LNCAP (cell line): ENCODE results near the gene MOV10.

Experiments
- TF ChIP-seq, protein P1 (sequence below): fragments of 450-650 bp; IDR thresholded peaks from 2 replicates; pipeline ENCODE4 v1.5.1; 2017; ENCODE audit warnings: mild to moderate bottlenecking

MOV10 gene

DNA sequence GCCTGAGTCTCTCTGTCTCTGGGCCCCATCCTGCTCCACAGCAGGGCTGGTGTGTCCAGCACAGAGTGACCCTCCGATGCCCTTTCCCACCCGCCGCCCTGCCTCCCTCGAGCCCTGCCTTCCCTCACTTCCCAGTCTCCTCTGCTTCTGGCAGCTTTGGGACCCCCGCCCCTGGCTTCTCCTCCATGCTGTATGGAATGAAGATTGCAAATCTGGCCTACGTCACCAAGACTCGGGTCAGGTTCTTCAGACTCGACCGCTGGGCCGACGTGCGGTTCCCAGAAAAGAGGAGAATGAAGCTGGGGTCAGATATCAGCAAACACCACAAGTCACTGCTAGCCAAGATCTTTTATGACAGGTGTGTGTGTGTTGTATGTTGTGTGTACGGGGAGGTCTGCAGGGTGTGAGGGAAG is 14.3 kb downstream of the MOV10 start:
- TF ChIP-seq, protein P1, sequence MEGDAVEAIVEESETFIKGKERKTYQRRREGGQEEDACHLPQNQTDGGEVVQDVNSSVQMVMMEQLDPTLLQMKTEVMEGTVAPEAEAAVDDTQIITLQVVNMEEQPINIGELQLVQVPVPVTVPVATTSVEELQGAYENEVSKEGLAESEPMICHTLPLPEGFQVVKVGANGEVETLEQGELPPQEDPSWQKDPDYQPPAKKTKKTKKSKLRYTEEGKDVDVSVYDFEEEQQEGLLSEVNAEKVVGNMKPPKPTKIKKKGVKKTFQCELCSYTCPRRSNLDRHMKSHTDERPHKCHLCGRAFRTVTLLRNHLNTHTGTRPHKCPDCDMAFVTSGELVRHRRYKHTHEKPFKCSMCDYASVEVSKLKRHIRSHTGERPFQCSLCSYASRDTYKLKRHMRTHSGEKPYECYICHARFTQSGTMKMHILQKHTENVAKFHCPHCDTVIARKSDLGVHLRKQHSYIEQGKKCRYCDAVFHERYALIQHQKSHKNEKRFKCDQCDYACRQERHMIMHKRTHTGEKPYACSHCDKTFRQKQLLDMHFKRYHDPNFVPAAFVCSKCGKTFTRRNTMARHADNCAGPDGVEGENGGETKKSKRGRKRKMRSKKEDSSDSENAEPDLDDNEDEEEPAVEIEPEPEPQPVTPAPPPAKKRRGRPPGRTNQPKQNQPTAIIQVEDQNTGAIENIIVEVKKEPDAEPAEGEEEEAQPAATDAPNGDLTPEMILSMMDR: no peak

DNA sequence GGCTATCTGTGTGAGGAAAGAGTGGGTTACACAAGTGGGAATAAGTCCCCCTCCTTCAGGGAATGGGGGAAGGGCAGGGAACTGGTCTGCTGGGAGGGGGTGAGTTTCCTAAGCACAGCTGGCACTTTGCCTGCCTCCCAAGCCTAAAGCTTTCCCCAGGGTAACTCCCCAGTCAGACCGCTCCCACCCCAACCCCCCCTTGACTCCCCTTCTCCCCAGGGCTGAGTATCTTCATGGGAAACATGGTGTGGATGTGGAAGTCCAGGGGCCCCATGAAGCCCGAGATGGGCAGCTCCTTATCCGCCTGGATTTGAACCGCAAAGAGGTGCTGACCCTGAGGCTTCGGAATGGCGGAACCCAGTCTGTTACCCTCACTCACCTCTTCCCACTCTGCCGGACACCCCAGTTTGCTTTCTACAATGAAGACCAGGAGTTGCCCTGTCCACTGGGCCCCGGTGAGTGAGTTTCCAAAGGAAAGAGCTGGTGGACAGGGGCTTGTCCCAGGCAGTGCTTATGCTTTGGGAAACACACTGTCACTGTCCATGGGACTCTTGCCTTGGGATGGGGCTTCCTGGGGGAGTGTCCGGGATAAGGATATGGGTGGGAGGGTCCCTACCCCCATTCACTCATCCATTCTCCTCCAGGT is 14.9 kb downstream of the MOV10 start:
- TF ChIP-seq, protein P1: no peak

DNA sequence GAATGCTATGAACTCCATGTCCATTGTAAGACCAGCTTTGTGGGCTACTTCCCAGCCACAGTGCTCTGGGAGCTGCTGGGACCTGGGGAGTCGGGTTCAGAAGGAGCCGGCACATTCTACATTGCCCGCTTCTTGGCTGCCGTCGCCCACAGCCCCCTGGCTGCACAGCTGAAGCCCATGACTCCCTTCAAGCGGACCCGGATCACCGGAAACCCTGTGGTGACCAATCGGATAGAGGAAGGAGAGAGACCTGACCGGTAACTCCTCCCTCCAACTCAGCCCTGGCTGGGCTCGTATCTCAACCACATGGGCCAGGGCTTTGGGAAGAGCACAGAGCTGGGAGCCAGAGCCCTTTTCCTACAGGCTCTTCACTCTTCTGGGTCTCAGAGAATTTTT is 15.4 kb downstream of the MOV10 start:
- TF ChIP-seq, protein P1: no peak

DNA sequence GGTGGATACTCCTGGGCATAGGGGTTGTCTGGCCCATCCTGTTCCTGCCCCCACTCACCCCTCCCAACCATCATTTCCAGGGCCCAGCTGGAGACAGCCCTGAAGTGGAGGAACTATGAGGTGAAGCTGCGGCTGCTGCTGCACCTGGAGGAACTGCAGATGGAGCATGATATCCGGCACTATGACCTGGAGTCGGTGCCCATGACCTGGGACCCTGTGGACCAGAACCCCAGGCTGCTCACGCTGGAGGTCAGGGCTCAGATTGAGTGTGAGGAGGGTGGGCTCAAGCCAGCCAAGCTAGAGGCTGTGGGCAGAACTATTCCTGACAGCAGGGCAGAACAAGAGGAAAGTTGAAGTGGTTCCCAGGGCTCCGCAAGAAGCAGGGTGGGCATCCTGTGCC is 18.2 kb downstream of the MOV10 start:
- TF ChIP-seq, protein P1: no peak

DNA sequence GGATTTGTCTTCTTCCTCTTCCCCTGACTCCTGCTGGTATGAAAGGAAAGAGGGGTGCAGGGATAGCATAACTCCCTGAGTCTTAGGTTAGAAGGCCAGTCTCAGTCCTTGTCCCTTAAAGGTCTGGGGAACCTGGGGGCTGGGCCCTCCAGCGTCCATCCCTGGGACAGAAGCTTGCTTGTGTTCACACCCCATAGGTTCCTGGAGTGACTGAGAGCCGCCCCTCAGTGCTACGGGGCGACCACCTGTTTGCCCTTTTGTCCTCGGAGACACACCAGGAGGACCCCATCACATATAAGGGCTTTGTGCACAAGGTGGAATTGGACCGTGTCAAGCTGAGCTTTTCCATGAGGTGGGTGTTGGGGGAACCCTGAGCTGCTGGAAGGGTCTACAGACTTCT is 19.4 kb downstream of the MOV10 start:
- TF ChIP-seq, protein P1: no peak

DNA sequence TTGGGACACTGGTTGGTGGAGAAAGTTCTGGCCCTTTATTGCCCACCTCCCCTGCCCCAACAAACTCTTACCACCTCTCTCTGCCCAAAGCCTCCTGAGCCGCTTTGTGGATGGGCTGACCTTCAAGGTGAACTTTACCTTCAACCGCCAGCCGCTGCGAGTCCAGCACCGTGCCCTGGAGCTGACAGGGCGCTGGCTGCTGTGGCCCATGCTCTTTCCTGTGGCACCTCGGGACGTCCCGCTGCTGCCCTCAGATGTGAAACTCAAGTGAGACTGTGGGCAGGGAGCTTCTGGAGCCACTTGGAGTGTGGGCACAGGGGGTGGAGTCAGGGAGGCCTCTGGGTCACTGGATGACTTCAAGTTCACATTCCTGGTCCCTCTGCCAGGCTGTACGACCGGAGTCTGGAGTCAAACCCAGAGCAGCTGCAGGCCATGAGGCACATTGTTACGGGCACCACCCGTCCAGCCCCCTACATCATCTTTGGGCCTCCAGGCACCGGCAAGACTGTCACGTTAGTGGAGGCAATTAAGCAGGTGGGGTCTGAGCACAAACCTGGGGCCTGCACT is 20.0 kb downstream of the MOV10 start:
- TF ChIP-seq, protein P1: no peak

DNA sequence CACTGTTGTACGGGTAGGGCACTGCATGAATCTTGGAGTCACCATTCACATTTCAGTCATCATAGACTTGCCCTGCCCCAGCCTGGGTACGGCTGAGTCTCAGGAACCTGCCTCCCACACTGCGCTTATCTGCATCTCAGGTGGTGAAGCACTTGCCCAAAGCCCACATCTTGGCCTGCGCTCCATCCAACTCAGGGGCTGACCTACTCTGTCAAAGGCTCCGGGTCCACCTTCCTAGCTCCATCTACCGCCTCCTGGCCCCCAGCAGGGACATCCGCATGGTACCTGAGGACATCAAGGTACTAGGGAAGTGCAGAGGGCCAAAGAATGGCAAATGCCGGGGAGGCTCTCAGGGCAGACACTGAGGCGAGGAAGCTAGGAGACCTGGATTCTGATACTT is 20.8 kb downstream of the MOV10 start:
- TF ChIP-seq, protein P1: no peak
